ACC112 (cell line): ENCODE measurements around the gene EFL1.

Experiments used
- H2AFZ ChIP-seq: fragments of 200-600 bp; sonication (generic); one replicate; pipeline ENCODE4 v1.6.0; 2017; ENCODE audit warnings: antibody characterized with exemption, low read length; ENCODE audit not compliant: unreplicated experiment
- H3K27ac ChIP-seq: fragments of 200-600 bp; sonication (generic); 2 replicates; pipeline ENCODE4 v1.5.1; 2014; ENCODE audit warnings: low read depth, mild to moderate bottlenecking, antibody characterized with exemption, low read length, moderate library complexity
- H3K27me3 ChIP-seq: fragments of 200-600 bp; sonication (generic); 2 replicates; pipeline ENCODE4 v1.6.1; 2014; ENCODE audit warnings: mild to moderate bottlenecking, antibody characterized with exemption, low read length, moderate library complexity, mixed read lengths; ENCODE audit not compliant: insufficient read depth
- H3K36me3 ChIP-seq: fragments of 200-600 bp; sonication (generic); 2 replicates; pipeline ENCODE4 v1.6.1; 2016; ENCODE audit warnings: mild to moderate bottlenecking, antibody characterized with exemption, low read length, moderate library complexity, mixed read lengths; ENCODE audit not compliant: insufficient read depth
- H3K4me1 ChIP-seq: fragments of 200-600 bp; sonication (generic); one replicate; pipeline ENCODE4 v1.6.1; 2016; ENCODE audit warnings: low read length, mixed read lengths; ENCODE audit not compliant: insufficient read depth, unreplicated experiment, control insufficient read depth
- H3K4me3 ChIP-seq: fragments of 200-600 bp; sonication (generic); 2 replicates; pipeline ENCODE4 v1.5.1; 2014; ENCODE audit warnings: mild to moderate bottlenecking, low read depth, low read length
- H3K79me2 ChIP-seq: fragments of 200-600 bp; sonication (generic); one replicate; pipeline ENCODE4 v1.6.0; 2016; ENCODE audit warnings: low read length; ENCODE audit not compliant: control insufficient read depth, unreplicated experiment, insufficient read depth

EFL1 gene

GRCh38 chr15:82165948-82166376 is 96.6 kb downstream of the EFL1 start:
- H3K36me3 ChIP-seq, result peaks cover 11% of the 10 kb centered on the region; the same call in 1 of the 2 replicates
- H3K27ac ChIP-seq, result no peak overlapping the region
- no peaks in the 10 kb centered on the region for H3K79me2 ChIP-seq
- peaks cover 3% of the 10 kb centered on the region for H3K4me1 ChIP-seq
- H3K27me3 ChIP-seq, result no peaks in the 10 kb centered on the region
- no peak overlapping the region for H2AFZ ChIP-seq
- no peak overlapping the region for H3K4me3 ChIP-seq

GRCh38 chr15:82159922-82160321 is 102.6 kb downstream of the EFL1 start:
- Histone ChIP-seq H3K27me3 (no peaks in the 10 kb centered on the region), H3K27ac (peak overlapping the region; percentile 30), H3K4me3 (no peak overlapping the region), H3K79me2 (no peaks in the 10 kb centered on the region), H2AFZ (no peak overlapping the region), H3K4me1 (peaks cover 3% of the 10 kb centered on the region), H3K36me3 (peaks cover 16% of the 10 kb centered on the region)

GRCh38 chr15:82158811-82159210 is 103.7 kb downstream of the EFL1 start:
- Histone ChIP-seq H3K4me1 (peaks cover 3% of the 10 kb centered on the region), H3K36me3 (peaks cover 16% of the 10 kb centered on the region), H3K27ac (no peak overlapping the region), H3K4me3 (no peak overlapping the region), H2AFZ (no peak overlapping the region), H3K27me3 (no peaks in the 10 kb centered on the region), H3K79me2 (no peaks in the 10 kb centered on the region)

DNA sequence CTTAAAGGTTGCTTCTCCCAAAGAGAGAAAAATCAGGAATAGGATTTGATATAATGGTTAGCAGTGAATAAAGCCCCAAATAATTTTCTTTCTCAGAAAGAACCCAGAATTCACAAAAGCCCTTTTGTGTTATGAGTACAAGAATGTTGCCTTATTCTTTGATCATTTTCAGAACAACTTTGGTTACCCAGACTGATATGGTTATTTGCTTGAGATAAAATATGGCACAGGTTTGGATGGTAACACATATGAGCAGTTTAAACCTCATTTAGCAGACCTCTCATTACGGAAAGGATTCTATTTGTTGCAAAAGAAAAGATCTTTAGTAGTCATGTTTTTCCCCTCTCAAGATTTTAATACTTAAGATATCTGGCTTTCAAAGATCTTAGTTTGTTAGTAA is 111.9 kb downstream of the EFL1 start:
- H3K36me3 ChIP-seq, result peaks cover 11% of the 10 kb centered on the region; the same call in 1 of the 2 replicates
- no peak overlapping the region for H2AFZ ChIP-seq
- H3K79me2 ChIP-seq, result no peaks in the 10 kb centered on the region

DNA sequence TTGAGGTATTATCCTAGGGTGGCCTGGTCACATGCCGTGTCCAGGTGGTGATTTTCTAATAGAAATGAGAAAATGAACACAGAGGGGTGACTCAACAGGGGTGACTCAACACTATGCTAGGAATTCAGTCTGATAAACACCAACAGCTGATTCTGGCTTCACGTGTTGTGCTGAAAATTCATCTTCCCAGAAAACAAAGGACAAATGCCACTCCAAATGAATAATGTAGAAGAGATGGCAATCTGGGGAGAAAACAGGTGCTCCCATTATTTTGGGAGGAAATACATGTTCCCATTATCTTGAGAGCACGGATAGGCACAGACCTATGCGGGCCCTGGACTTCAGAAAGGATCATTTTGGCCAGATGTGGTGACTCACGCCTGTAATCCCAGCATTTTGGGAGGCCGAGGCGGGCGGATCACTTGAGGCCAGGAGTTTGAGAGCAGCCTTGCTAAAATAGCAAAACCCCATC is 115.5 kb downstream of the EFL1 start:
- H3K4me3 ChIP-seq, result no peak overlapping the region
- H3K27me3 ChIP-seq, result no peaks in the 10 kb centered on the region
- no peaks in the 10 kb centered on the region for H3K79me2 ChIP-seq
- H3K4me1 ChIP-seq, result peaks cover 17% of the 10 kb centered on the region
- H3K36me3 ChIP-seq, result peaks cover 10% of the 10 kb centered on the region; the same call in 1 of the 2 replicates
- peak overlapping the region; percentile 73 for H3K27ac ChIP-seq
- no peak overlapping the region for H2AFZ ChIP-seq

More for the DNA sequence above, 111.9 kb downstream of the EFL1 start:
- H3K27ac ChIP-seq, result no peak overlapping the region
- H3K4me3 ChIP-seq, result no peak overlapping the region
- H3K4me1 ChIP-seq, result peaks cover 17% of the 10 kb centered on the region
- no peaks in the 10 kb centered on the region for H3K27me3 ChIP-seq

DNA sequence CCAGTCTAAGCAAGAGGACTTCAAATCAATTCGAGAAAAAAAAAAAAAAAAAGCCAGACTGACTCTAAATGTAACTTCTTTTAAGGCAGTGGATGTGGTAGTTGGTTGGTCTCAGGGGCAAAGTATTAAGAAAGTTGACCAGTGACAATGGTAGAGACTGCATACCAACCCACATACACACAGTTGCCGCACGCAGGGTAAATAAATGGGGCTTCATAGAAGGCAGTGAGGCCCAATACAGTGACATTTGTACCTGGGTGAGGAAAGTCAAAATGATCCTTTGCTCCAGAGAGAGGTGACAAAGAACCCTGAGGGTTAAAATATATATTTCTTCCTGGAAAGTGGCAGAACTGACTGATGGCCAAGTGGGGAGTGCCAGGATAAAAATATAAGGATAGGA is 116.0 kb downstream of the EFL1 start:
- peak overlapping the region; percentile 73 for H3K27ac ChIP-seq
- H3K4me3 ChIP-seq, result no peak overlapping the region
- peaks cover 17% of the 10 kb centered on the region for H3K4me1 ChIP-seq
- no peaks in the 10 kb centered on the region for H3K79me2 ChIP-seq
- H2AFZ ChIP-seq, result no peak overlapping the region
- H3K27me3 ChIP-seq, result no peaks in the 10 kb centered on the region
- peaks cover 5% of the 10 kb centered on the region; the same call in 1 of the 2 replicates for H3K36me3 ChIP-seq

DNA sequence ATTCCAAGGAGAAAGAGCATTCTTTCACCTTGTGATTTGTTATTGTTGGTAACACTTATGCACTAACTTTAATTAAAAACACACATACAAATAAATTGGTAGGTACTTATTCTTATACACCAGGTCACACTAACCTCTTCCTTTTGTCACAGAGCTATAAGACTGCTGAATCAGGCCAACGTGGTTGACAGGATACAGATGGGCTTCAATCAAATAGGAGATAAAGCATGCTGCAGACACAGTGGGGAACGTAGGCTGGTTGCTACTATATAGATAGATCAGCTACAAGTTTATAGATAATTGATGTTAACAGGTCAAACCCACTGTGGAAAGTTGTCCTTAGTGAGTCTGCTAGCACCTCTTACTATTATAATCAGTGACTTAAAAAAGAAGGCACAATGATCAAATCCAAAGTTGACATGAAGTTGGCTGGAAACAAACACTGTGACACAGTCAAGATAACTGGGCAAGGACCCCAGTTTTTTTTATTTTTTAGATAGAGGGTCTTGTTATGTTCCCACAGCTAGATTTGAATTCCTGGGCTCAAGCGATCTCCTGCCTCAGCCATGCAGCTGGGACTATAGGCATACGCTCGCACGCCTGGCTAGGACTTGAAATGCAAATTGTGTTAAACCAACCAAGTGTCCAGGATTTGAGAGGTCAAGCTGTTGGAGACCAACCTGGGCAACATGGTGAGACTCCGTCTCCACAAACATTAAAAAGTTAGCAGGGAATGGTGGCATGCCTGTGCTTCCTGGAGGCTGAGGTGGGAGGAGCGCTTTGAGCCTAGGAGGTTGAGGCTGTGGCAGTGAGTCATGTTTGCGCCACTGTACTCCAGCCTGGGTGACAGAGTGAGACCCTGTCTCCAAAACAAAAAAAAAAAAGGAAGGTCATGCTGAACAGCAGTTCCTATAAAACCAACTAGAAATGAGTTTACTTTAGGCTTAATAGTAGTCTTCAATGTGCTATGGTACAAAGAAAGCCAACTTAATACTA is 118.8 kb downstream of the EFL1 start:
- no peak overlapping the region for H2AFZ ChIP-seq
- no peak overlapping the region for H3K27ac ChIP-seq
- H3K4me3 ChIP-seq, result no peak overlapping the region
- peaks cover 4% of the 10 kb centered on the region; the same call in 1 of the 2 replicates for H3K36me3 ChIP-seq
- H3K27me3 ChIP-seq, result no peaks in the 10 kb centered on the region
- H3K79me2 ChIP-seq, result no peaks in the 10 kb centered on the region
- peaks cover 17% of the 10 kb centered on the region for H3K4me1 ChIP-seq

DNA sequence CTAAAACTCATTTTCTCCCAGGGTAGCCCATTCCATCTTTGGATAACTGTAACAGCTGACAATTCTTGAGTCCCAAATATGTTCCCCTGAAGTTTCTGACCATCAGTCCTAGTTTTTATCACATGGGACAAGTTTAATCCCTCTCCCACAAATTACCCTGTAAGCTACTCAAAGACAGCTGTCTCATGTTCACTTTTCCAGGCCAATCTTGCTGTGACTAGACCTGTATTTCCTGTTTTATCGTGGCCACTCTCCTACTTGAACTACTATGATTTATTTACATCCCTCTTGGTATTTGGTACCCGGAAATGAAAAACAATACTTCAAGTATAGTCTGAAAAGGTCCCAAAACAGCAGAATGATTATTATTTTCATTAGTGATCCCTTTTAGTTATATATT is 121.6 kb downstream of the EFL1 start:
- H3K79me2 ChIP-seq, result no peaks in the 10 kb centered on the region

GRCh38 chr15:82139823-82140268 is 122.7 kb downstream of the EFL1 start:
- no peak overlapping the region for H2AFZ ChIP-seq
- no peaks in the 10 kb centered on the region for H3K79me2 ChIP-seq
- no peak overlapping the region for H3K27ac ChIP-seq
- H3K4me1 ChIP-seq, result peaks cover 16% of the 10 kb centered on the region
- H3K36me3 ChIP-seq, result 0 out of 2 replicates have a peak, but pooled peaks cover 2% of the 10 kb centered on the region
- no peaks in the 10 kb centered on the region for H3K27me3 ChIP-seq
- H3K4me3 ChIP-seq, result no peak overlapping the region

More for the DNA sequence above, 121.6 kb downstream of the EFL1 start:
- Histone ChIP-seq H3K4me3 (no peak overlapping the region), H3K36me3 (0 out of 2 replicates have a peak, but pooled peaks cover 2% of the 10 kb centered on the region), H3K27me3 (no peaks in the 10 kb centered on the region), H2AFZ (no peak overlapping the region), H3K4me1 (peaks cover 9% of the 10 kb centered on the region), H3K27ac (no peak overlapping the region)

GRCh38 chr15:82138306-82138705 is 124.2 kb downstream of the EFL1 start:
- Histone ChIP-seq H3K4me1 (peaks cover 22% of the 10 kb centered on the region), H3K4me3 (no peak overlapping the region), H3K36me3 (0 out of 2 replicates have a peak, but pooled peaks cover 2% of the 10 kb centered on the region), H3K27me3 (no peaks in the 10 kb centered on the region), H2AFZ (no peak overlapping the region), H3K27ac (no peak overlapping the region), H3K79me2 (no peaks in the 10 kb centered on the region)
